Pulmonary artery endothelial cell (primary cell): ENCODE measurements around the gene ALPL. TPM values are rescaled to one million over a fixed set of nuclear protein-coding genes. Genes with fewer than 3 reads are reported as not detected.
A peak's percentile ranks its signal among the peaks of the same experiment; 100 is the strongest.
"Not testable (repeated sequence)": the region's sequence is repeated elsewhere in the genome, so short reads cannot be mapped to it uniquely, and the experiment has no call there.

Experiments
- DNase-seq: peaks from one replicate; pipeline ENCODE4 v3.0.0-alpha.2; 2011; ENCODE audit warnings: low read depth, low spot score
- total RNA-seq: library from RNA; depleted of rRNA; stranded (reverse); fragments of >200 nt; gene quantifications from 2 replicates; pipeline ENCODE4 v1.2.3, GENCODE V29; 2014

The ALPL gene
- total RNA-seq, 1 donor from 2014 or later: 0.13 TPM

- no peak for DNase-seq
Measured at GRCh38 chr1:21559788-21560567, 50.8 kb downstream of the ALPL start.

- no peak for DNase-seq
Measured at GRCh38 chr1:21560916-21561638, 51.9 kb downstream of the ALPL start.

- DNase-seq: no peak
Measured at GRCh38 chr1:21562896-21563295, 53.7 kb downstream of the ALPL start.

- DNase-seq: no peak
Measured at GRCh38 chr1:21563971-21564370, 54.7 kb downstream of the ALPL start.

DNA sequence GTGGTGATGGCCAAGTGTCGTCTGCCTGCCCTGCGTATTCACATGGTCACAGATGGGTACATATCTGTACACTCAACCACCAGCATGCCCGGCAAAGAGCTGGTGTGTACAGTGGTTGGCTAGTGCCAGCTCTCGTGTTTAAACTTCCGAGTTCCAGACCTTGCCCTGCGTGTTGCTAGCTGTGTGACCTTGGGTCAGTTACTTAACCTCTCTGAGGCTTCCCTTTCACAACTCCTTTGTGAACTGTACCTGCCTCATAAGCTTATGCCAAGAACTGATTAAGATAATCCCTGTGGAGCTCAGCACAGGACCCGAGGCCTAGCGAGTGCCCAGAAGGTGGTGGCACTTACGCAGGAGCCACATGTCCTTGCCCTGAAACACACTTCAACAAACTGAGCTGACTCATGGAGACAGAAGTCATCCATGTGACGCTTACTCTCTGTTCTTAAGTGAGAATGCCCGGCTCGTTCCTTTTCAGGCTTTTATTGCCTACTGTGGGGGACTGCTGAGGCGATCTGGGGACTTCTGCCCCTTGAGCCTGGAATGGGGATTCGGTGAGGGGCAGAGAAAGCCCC is 55.4 kb downstream of the ALPL start:
- no peak for DNase-seq

- no peak for DNase-seq
Measured at GRCh38 chr1:21565285-21565684, 56.1 kb downstream of the ALPL start.

- DNase-seq: not testable (repeated sequence)
Measured at GRCh38 chr1:21566361-21566760, 57.1 kb downstream of the ALPL start.

GRCh38 chr1:21567241-21568005 is 58.2 kb downstream of the ALPL start:
- no peak for DNase-seq

DNA sequence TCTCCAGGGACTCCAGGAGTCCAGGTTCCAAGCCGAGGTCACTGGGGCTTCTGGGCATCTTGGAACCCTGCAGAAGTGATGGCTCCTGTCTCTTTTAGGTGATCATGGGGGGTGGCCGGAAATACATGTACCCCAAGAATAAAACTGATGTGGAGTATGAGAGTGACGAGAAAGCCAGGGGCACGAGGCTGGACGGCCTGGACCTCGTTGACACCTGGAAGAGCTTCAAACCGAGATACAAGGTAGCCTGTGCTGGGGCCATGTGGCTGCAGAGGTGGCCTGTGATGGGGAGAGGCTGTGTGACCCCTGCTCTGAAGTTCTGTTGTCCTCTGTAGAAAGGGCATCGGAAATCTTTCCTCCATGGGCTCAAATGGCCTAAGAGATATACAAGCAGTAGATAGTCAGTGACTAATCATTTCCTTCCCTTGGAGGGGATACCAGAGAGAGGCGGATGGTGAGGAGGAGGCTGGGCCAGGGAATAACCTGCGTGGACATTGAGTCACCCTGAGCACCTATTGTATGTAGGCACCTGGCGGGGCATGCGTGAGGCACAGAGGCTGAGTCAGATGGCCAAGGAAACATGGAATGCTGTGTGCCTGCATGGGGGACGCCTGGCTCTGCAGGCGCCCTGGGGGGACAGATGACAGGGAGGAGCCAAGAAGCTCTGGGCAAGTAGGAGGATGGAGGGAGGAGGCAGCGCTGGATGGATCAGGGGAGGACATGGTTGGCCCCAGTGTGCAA is 59.0 kb downstream of the ALPL start:
- no peak for DNase-seq

DNA sequence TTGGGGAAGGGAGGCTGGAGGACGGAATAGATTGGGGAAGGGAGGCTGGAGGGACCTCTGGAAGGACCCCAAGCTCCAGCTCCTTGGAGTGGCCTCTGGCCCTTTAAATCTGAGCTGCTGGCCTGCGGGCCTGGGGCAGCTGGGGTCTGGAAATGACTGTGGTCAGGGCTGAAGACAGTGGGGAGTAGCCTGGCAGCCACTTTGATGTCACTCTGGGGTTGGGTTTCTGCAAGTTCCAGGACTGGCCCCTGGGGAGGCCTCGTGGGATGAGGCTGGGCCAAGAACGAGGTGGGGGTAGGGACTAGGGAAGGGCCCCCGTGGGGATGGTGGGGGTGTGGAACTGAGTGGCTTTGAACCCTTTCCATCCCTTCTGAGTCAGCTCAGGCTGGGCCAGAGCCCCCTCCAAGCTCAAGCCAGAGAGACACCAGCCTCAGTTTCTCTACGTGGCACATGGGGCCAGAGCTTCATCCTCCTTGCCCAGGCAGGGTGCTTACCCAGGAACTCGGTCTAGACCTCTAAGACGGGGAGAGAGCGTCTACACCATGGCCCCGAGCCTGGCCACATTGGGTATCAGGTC is 59.7 kb downstream of the ALPL start:
- no peak for DNase-seq

DNA sequence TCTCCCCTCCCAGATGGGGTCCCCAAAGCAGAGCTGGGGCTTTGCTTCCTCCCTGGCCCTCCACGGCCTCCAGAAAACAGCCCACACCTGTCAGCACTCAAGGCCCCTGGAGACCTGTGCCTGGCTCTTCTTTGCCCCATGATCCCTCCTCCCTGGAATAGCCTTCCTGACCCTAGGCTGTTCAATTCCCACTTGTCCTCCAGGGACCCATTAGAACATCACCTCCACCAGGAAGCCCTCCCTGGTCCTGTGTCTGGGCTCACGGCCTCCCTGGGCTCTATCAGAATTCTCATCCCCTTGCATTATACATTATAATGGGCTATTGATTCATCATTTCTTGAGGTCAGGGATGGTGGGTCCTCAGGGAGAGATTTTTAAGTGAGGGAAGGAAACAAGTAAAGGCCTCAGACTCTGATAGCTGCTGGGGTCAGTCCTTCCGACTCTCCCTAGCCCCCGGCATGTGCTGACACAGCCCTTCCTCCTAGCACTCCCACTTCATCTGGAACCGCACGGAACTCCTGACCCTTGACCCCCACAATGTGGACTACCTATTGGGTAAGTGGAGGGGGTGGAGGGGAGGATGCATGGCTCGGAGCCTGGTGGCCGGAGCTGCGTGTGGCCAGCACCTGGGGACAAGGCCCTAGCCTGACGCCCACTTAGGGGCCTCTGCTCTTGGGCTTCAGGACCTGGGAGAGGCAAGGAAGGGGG is 60.8 kb downstream of the ALPL start:
- DNase-seq: no peak

DNA sequence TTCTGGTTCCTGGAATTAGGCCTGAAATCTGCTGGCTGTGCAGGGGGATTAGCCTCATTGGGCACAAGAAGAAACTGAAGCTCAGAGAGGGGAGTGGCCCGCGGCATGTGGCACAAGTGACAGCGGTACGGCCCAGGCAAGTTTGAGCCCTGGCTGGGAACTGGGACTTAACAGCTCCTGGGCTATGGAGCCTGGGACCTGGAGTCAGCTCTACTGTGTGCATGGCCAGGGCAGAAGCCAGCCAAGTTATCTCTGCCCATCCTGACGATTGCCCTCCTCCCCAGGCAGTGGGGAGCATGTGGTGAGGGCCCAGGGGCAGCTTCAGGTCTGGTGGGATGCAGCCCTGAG is 61.3 kb downstream of the ALPL start:
- no peak for DNase-seq

DNA sequence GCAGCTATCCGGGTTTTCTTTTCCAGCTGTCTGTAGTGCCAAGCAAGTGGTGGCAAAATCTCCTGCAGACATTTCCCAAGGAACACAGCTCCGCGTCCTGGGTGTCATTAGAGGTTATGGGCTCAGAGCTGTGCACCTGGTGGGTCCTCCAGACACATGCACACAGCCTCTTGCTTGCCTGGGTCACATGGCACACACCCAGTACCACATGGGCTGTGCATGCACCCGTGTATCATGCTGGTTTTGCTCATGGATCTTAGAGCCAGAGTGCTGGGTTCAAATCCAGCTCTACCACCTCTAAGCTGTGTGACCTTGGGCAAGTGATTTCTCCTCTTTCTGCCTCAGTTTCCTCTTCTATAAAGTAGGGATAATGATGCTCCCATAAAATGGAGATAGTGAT is 61.7 kb downstream of the ALPL start:
- DNase-seq: no peak

DNA sequence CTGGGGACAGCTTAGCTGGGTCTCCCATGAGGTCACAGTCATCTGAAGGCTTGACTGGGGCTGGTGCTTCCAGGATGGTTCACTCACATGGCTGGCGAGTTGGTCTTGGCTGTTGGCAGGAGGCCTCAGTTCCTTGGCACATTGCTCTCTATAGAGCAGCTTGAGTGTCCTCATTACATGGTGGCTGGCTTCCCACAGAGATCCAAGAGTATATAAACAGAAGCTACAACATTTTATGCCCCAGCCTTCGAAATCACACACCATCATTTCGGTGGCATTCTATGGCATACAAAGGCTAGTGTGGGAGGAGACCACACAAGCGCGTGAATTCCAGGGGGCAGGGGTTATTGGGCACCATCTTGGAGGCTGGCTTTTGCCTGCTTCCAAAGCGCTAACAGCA is 63.0 kb downstream of the ALPL start:
- no peak for DNase-seq

DNA sequence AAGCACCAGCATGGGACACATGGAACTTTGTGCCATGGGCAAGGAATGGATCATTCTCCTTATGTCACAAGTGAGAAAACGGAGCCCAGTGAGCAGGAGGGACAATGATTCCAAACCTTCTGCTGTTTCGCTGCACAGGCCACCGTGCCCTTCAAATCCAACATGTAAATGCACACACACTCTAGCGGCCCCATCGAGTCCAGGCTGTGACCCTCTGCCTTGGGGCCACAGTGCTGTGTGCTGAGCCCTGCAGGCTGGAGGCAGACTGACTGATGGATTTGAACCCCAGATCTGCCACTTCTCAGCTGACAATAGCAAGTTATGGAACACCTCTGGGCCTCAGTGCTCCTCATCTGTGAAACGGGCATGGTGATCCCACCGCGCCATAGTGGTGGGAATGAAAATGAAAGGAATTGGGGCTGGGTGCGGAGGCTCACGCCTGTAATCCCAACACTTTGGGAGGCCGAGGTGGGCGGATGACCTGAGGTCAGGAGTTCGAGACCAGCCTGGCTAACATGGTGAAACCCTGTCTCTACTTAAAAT is 63.6 kb downstream of the ALPL start:
- no peak for DNase-seq

GRCh38 chr1:21573475-21573874 is 64.3 kb downstream of the ALPL start:
- DNase-seq: no peak

DNA sequence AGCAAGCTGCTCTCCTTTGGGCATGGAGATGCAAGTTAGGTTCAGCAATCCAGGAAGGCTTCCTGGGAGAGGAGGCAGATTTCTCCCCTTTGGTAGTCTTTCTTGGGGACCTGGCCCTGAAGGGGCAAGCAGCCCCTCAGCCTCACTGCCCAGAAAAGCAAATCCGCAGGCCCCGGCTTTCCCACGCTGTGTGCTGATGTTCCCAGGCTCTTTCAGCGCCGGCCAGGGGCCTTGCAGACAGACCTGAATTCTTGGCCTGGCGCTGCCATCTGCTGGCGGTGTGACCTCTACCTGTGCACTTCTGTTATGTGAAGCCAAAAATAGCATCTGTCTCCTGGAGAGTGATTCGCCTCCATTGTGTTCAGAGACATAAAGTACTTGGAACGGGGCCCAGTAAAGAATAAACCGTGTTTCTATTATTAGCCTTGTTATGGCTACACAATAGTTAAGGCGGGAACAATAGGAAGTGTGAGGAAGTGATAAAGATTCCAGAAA is 64.8 kb downstream of the ALPL start:
- DNase-seq: peak; percentile 89

DNA sequence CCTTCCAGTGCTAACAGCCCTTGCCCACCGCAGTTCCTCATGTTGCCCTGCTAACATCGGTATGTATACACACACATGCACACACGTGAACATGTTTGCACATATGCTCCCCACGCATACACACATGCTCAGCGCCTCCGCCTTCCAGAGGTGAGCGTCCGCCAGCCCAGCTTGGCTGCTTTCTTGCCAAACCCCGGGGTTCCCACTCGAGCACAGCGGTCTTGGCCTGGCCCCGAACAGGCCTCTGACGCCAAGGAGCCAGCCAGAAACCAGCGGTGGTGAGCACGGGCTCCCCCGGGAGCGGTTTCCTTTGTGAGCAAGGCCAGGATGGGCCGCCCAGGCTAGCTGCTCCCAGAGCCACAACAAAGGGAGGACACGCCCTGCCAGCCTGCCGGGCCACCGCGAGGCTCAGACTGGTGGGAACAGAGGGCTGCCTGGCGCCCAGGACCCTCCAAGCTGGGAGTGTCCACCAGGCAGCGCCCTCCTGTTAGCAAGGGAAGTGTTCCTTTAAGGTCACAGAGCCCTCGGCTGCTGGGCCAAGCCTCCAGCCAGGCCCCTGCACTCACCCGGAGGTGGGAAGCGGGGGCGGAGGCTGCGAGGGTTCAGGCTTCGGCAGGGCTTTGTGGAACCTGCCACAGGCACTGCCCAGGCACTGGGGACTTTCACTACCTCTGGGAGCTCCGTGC is 65.4 kb downstream of the ALPL start:
- no peak for DNase-seq

- no peak for DNase-seq
Measured at GRCh38 chr1:21575351-21575942, 66.2 kb downstream of the ALPL start.
